ENCODE measurements around the gene CARD14.
"Not testable (repeated sequence)": the region's sequence is repeated elsewhere in the genome, so short reads cannot be mapped to it uniquely, and the experiment has no call there.

Gene CARD14

GRCh38 chr17:80151333-80151732, 18.5 kb upstream of the CARD14 start:
- no peak for DNase-seq

- no peak for DNase-seq
Observed at GRCh38 chr17:80152081-80152702, 17.6 kb upstream of the CARD14 start.

GRCh38 chr17:80153004-80153403, 16.8 kb upstream of the CARD14 start:
- DNase-seq, result no peak

- no peak for DNase-seq
Observed at GRCh38 chr17:80154166-80154565, 15.7 kb upstream of the CARD14 start.

GRCh38 chr17:80155600-80155999, 14.2 kb upstream of the CARD14 start:
- DNase-seq, result not testable (repeated sequence)

GRCh38 chr17:80158846-80159245, 11.0 kb upstream of the CARD14 start:
- DNase-seq, result no peak

GRCh38 chr17:80160536-80160935, 9.3 kb upstream of the CARD14 start:
- DNase-seq, result no peak

- DNase-seq, result no peak
Observed at GRCh38 chr17:80163336-80163735, 6.5 kb upstream of the CARD14 start.

GRCh38 chr17:80164185-80164584, 5.6 kb upstream of the CARD14 start:
- DNase-seq, result no peak

- DNase-seq, result no peak
Observed at GRCh38 chr17:80166446-80166845, 3.4 kb upstream of the CARD14 start.

- no peak for DNase-seq
Observed at GRCh38 chr17:80168371-80168770, 1.5 kb upstream of the CARD14 start.

- no peak for DNase-seq
Observed at GRCh38 chr17:80169107-80169506, 723 bp upstream of the CARD14 start.

GRCh38 chr17:80171681-80172080, 1.9 kb downstream of the CARD14 start:
- DNase-seq, result no peak

GRCh38 chr17:80173126-80173525, 3.3 kb downstream of the CARD14 start:
- no peak for DNase-seq

GRCh38 chr17:80173916-80174315, 4.1 kb downstream of the CARD14 start:
- no peak for DNase-seq

- no peak for DNase-seq
Observed at GRCh38 chr17:80176757-80177156, 6.9 kb downstream of the CARD14 start.

- DNase-seq, result no peak
Observed at GRCh38 chr17:80177986-80178595, 8.3 kb downstream of the CARD14 start.

- DNase-seq, result no peak
Observed at GRCh38 chr17:80180192-80180591, 10.4 kb downstream of the CARD14 start.

GRCh38 chr17:80181431-80181830, 11.6 kb downstream of the CARD14 start:
- DNase-seq, result no peak

GRCh38 chr17:80182118-80182844, 12.5 kb downstream of the CARD14 start:
- DNase-seq, result no peak

GRCh38 chr17:80182845-80183223, 13.0 kb downstream of the CARD14 start:
- DNase-seq, result no peak

GRCh38 chr17:80183581-80184422, 14.0 kb downstream of the CARD14 start:
- no peak for DNase-seq

- DNase-seq, result no peak
Observed at GRCh38 chr17:80184423-80184714, 14.5 kb downstream of the CARD14 start.

GRCh38 chr17:80185968-80186367, 16.1 kb downstream of the CARD14 start:
- no peak for DNase-seq
